ENCODE results near the gene IDE. TPM values are rescaled to one million over a fixed set of nuclear protein-coding genes. Genes with fewer than 3 reads are reported as not detected.
"Not testable (repeated sequence)": the region's sequence is repeated elsewhere in the genome, so short reads cannot be mapped to it uniquely, and the experiment has no call there.

The IDE gene
- polyA plus RNA-seq (ENCODE audit: insufficient read depth in 1 of 5, insufficient read length in 5 of 5, low replicate concordance in 1 of 5) = 10 to 100 TPM; 16.0 to 25.8 (median 21.6) TPM
- long read RNA-seq, donor 1, full-length matches to known transcripts = 4 of 4 reads
- long read RNA-seq, donor 1, partial matches to known transcripts = 0 of 4 reads
- long read RNA-seq, donor 1, other reads (novel, unspliced or antisense) = 0 of 4 reads
- long read RNA-seq, donor 2, full-length matches to known transcripts = 1 of 1 reads
- long read RNA-seq, donor 2, partial matches to known transcripts = 0 of 1 reads
- long read RNA-seq, donor 2, other reads (novel, unspliced or antisense) = 0 of 1 reads
- long read RNA-seq, donor 3, full-length matches to known transcripts = 1 of 1 reads
- long read RNA-seq, donor 3, partial matches to known transcripts = 0 of 1 reads
- long read RNA-seq, donor 3, other reads (novel, unspliced or antisense) = 0 of 1 reads
- long read RNA-seq, donor 4, full-length matches to known transcripts = 2 of 2 reads
- long read RNA-seq, donor 4, partial matches to known transcripts = 0 of 2 reads
- long read RNA-seq, donor 4, other reads (novel, unspliced or antisense) = 0 of 2 reads
- long read RNA-seq, donor 5, partial matches to known transcripts = 23 of 23 reads
- long read RNA-seq, donor 5, other reads (novel, unspliced or antisense) = 0 of 23 reads
- long read RNA-seq, donor 6, full-length matches to known transcripts = 5 of 5 reads
- long read RNA-seq, donor 6, partial matches to known transcripts = 0 of 5 reads
- long read RNA-seq, donor 6, other reads (novel, unspliced or antisense) = 0 of 5 reads
- long read RNA-seq, donor 7, full-length matches to known transcripts = 2 of 2 reads
- long read RNA-seq, donor 7, partial matches to known transcripts = 0 of 2 reads
- long read RNA-seq, donor 7, other reads (novel, unspliced or antisense) = 0 of 2 reads
- long read RNA-seq, donor 8, full-length matches to known transcripts = 1 of 1 reads
- long read RNA-seq, donor 8, partial matches to known transcripts = 0 of 1 reads
- long read RNA-seq, donor 8, other reads (novel, unspliced or antisense) = 0 of 1 reads

DNA sequence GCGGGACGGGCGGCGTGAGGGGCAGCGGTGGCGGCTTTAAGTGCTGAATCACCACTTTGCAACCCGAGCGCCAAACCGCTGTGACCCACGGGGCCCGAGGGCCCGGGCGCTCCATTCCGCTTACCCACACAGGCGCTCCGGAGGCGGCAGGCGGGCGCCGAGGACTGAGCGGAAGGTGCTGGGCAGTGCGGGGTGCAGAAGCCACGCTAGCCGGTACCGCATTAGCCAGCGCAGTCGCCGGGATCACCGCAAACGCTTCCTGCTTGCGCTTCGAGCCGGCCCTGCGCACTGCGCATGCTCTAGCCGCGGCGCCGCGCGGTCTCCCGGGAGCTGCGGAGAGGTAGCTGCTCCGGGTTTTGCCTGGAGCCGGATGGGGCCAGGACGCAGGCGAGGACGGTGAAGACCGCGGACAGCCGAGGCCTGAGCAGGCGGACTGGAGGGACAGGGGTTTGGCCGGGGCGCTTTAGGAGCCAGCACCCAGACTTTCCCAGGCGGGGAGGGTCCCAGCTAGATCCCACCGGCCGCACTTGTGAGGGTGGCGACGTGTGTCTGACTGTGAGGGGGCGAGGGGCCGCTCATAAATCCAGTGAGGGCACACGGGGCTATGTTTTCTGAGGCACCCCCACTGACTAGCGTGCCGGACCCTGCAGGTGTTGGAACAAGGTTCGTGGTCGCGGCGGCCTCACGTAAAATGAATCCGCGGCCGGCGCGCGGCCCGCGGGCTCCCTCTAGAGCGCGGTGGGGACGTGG, at the start of gene IDE:
Gene IDE (minus strand): TSS at position 296 of the 750 bp plus-strand sequence. CDS start 74 bp downstream, at position 222.
- peak; percentile 86 to 88 for DNase-seq

DNA sequence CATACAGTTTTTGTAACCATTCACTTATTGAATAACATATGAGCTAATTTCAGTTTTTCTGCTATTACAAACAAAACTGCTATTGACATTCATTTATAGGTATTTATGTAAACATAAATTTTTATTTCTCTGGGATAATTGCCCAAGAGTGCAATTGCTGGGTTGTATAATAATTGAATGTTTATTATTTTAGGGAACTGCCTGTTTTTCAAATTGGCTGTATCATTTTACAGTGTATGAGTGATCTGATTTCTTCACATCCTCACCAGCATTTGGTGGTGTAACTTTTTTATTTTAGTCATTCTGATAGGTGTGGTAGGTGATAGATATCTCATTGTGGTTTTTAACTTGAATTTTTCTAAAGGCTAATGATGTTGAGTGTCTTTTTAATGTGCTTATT, 45.5 kb upstream of the IDE start:
- DNase-seq = no peak

DNA sequence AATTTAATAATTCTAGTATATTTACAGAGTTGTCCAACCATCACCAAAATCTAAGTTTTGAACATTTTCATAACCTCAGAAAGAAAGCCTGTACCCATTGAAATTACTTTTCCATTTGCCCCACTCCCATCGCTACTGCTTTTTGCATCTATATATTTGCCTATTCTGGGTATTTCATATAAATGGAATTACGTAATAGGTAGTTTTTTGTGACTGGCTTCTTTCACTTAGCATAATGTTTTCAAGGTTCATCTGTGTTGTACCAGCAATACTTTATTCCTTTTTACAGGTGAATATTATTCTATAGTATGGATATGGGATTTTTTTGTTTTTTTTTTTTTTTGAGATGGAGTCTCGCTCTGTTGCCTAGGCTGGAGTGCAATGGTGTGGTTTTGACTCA, 41.6 kb upstream of the IDE start:
- DNase-seq = no peak

DNA sequence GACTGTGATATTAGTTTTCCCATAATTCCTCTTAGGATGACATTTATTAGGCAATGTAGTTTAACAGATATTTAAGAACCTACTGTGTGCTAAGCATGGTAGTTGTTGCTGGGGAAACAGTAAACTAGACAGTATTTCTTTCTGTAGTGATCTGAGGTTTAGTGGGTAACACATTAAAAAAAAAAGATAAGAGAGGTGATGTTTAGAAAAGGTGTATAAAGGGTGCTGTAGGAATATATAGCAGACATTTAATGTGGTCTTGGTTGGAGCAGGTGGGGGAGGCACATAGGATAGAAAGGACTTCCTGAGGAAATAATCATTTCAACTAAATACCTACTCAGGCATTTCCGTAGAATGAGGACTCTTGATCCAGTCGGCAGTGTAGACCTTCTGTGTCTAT, 30.9 kb upstream of the IDE start:
- no peak for DNase-seq

DNA sequence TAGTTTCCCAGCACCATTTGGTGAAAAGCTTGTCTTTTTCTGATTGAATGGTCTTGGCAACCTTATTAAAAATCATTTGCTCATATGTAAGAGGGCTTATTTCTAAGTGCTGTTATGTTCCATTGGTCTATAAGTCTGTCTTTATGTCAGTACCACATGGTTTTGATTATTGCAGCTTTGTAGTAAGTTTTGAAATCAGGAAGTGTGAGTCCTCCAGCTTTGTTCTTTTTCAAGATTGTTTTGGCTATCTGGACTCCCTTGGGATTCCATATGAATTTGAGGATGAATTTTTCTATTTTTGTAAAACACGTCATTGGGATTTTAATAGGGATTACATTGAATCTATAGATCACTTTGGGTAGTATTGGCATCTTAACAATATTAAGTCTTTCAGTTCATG, 24.4 kb upstream of the IDE start:
- no peak for DNase-seq

DNA sequence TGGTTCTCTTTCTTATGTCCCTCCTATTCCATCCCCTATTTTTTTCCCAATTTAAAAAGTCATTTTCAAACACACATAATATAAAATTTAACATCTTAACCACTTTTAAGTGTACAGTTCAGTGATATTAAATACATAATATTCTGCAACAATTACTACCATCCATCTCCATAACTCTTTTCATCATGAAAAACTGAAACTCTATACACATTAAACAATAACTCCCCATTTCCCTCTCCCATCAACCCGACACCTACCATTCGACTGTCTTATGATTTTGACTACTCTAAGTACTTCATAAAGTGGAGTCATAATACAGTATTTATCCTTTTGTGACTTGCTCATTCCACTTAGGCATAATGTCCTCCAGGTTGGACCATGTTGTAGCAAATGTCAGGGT, 21.6 kb upstream of the IDE start:
- no peak for DNase-seq

DNA sequence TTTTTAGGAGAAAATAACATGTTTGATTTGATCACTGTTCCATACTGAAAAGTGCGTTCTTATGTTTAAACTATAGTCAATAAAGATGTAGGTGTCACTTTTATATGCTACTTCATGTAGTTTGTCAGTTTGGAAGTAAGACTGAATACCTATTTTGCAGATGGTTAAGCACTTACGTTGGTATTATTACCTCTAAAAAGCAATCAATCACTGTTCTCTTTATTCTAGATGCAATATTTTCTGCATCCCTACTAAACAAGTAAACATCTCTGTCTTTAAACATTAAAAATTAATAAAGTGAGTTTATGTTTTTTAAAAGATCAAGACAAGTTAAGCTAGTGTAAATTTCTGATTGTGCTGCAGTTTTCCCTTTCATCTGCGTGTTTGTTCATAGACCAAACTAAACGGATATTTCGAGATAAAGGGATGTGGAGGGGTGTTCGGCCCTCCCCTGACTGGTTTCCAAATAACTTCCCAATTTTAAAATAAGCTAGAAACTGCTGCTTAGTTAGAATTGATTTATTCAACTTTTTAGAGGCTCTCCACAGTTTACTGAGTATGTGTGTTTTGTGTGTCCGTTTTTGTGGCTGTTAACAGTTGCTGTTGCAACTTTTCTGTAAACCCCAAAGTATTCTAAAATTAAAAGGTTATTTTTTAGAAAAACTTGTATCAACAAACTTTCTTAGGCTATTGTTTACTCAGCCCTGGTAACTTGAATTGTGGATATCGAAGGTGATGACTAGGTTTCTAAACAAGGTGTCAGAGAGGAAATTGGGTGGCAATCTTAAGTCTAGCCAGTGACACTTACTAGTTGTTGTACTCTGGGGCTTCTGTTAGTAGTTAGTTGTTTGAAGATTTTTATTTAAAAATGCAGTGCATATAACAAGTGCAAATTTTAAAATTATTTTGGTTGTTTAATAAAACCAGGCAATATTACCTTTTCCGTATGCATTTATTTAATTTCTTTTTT, 20.0 kb upstream of the IDE start:
- no peak for DNase-seq

DNA sequence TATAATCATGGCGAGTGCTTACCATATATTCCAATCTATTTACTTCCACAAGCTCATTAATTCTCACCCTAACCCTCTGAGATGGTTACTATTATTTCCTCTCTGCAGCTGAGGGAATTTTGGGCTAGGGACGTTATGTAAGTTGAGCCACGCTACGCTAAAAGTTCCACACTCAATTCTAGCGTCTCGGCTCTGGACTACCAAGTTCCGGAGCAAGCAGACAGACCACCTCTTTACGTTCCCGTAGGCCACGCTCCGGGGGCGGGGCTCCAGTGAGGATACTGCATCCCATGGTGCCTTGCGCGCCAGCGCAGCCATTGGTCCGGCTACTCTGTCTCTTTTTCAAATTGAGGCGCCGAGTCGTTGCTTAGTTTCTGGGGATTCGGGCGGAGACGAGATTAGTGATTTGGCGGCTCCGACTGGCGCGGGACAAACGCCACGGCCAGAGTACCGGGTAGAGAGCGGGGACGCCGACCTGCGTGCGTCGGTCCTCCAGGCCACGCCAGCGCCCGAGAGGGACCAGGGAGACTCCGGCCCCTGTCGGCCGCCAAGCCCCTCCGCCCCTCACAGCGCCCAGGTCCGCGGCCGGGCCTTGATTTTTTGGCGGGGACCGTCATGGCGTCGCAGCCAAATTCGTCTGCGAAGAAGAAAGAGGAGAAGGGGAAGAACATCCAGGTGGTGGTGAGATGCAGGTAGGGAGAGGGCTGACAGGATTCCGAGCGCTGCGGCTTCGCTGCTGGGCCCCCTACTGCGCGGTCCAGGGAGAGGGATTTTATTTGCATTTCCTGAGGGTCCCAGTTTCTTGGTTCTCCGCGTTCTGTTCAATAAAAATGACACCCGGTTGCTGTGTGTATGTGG, 19.1 kb upstream of the IDE start, which contains the start of gene KIF11:
Gene KIF11 (plus strand): TSS at position 370 of the 858 bp plus-strand sequence. CDS start 246 bp downstream, at position 616.
- peak; percentile 97 for DNase-seq

DNA sequence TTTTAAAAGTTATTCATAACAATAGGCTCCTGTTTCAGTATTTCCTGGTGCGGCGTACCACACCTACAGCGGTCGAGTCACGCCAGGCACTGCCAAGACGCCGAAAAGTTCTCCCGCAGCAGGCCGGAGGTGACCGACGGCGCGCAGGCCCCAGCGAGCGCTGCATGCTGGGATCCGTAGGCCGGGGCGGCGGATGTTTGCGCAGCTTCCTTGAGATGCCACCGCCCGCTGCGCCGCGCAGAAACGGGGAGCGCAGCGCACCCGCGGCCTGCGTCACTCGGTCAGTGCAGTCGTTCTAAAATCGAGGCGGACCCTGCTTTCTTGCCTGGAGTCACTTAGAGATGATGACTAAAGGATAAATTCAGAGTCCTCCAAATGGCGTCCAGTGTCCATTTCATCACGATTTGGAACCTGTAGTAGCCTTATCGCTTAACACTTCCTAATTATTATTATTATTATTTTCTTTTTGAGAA, 17.7 kb upstream of the IDE start:
- peak; percentile 91 to 92 for DNase-seq

DNA sequence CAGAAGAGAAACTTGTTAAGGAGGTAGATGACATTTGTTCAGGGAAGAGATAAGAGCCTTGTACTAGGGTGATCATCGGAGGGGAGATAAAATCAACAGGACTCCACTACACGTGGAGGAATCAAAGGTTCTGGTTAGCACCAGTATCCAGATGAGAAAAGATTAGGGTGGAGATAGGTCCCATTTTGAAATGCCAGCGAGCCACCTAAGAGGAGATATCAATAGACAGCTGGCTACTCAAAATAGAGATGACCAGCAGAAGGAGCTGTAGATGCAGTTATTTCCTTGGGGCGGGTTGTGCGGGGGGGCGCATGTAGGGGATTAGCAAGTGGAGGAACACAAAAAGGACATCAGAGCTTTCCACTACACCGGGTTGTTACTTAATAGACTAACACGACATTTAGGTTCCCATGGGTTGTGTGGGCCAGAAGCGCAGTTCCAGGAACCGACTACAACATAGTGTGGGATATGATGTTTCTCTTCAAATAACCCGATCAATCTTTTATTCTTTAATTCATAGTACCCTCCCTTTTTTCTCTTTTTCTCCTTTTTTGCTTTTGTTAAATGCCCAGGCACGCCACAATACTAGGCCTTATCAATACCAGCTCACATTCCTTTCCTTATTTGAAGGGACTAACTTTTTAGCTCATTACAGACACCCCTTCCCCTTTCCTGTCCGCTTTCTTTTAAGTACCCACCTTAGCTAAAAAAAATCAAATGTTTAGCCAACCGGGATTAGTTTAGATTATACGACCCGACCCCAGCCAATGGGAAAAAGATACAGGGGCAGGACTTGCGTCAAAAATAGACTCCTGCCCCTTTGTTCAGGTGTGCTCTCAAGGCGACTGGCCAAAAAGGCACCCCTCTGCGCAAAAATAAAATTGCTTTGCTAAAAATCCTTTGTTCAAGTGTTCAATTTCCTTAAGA, 17.0 kb upstream of the IDE start:
- no peak for DNase-seq

DNA sequence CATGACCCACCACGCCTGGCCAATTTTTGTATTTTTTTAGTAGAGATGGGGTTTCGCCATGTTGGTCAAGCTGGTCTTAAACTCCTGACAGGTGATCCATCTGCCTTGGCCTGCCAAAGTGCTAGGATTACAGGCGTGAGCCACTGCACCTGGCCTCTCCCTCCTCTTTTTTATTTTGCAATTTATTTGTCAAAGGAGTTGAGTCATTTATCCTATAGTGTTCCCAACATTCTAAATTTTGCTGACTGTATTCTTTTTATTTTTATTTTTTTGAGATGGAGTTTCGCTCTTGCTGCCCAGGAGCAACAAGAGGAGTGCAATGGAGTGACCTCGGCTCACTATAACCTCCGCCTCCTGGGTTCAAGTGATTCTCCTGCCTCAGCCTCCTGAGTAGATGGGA, 8.5 kb upstream of the IDE start:
- DNase-seq = not testable (repeated sequence)

DNA sequence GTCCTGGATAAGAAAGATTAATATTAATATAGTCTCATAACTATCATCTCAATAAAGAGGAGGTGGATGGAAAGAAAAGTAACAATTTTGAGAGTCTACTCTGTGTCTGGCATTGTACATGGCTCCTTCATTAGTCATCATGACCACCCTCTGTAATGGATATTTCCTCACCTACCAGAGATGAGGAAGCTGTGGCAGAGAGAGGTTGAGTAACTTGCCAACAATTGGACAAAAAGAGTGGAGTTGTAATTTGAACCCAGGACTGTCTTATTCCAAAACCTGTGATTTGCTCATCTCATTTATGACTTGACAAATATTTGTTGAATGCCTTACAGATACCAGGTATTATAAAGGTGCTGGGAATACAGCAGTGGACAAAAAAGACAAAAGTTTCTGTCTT, 2.1 kb upstream of the IDE start:
- DNase-seq = no peak

DNA sequence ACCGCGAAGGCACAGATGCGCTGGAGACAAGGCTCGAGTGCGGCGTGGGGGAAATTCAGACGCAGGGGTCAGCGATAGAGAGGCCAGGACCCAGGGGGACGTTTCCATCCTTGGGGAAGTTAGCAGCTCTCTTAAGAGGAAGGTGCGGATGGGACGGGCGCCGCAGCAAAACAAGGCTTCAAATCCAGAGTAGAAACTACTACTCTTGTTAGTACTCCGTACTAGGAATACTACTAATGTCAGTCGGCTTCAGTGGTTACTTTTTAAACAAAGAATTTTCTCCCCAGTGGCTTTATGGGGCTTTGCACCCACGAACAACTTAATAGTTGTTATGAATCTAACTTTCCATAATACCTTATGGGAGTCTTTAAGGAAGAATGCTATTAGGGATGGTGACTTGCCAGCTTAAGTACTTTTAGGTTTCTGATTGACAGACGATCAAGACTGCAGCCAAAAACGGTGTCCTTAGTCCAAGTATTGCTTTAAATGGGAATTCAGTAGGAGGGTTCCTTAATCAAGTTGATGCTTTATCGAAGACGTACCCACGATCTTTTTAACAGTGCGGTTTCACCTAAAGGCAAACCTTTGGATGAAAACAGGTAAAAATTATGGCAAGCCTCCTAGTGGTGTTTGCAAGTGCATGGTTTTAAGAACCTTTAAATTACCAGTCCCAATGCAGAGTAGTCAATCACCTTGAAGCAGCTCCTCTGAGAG, 812 bp upstream of the IDE start:
- peak in 1 of 2 donors; percentile 70 for DNase-seq

DNA sequence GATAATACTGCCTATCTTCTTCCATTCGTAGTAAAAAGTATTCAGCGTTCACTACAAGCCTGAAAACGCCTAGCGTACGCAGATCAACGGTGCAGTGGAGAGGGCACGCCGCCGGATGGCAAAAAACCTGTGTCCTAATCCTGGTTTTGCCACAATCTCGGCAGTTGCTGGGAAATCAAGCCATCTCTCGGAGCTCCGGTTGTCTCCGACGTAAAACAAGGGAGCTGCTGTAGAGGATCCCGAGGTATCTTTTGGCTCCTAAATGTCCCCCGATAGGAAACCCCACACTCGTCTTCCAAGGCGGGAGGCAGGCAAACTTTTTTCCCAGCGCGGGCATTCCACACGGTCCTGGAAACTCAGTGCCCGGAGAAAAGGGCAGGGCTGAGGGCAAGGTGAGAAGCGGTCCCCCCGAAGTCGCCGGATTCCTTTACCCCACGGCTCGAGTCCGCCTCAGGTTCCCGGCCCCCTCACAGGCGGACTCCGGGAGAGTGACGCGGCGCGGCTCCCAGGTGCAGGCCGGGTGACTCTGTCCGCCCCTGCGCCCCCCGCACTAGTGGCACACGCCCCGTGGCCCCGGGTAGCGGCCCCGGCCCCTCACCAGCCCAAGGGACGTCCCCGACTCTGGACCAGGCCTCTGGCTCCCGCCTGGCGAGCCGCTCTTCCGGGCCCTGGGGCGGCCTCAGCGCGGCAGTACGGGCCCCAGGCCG, 649 bp downstream of the IDE start:
- no peak for DNase-seq

DNA sequence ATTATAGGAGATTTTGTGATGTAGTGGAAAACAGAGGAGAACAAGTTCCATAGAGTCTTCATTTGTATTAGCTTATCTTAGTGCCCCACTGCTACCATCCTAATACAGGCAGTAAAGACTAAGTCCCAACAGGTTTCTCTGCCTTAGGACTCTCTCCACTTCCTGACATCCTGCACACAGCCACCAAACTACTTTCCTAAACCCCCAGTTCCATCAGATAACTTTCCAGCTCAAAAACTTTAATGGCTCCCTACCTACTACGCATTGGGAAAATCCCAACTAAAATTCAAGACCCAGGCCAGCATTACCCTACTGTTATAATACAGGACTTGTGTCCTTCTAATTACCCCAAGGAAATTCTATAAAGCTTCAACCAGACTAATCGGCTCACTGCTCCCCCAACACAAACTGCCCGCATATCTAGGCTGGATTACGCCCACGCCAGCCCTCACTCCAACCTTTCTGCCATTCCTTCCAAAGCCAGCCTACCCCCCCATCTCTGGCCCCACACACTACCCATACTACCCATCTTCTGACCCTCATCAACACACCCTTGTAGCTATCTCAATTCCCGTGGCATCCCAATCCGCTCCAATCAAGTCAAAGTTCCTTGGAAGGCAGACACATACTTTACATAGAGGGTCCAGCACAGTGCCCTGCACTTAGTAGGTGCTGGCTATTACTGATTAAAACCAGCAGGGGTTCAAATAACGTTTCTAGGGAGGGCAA, 1.4 kb downstream of the IDE start:
- DNase-seq = no peak

DNA sequence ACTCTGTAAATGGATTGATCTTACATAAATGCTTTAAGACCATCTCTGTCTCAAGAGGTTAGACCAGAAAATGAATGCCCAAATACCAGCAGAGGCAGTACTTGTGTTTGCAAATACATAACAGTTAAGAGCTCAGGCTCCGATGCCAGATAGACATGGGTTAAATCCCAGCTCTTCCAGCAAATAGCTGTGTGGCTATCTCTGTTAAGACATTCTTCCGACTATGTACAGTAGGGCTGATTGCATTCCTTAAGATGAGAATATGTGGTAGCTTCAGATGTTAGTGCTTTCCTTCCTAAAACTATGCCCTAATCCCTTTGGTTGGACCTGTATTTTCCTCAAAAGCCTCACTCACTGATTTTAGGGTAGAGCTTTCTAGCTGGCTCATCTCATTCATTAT, 2.2 kb downstream of the IDE start:
- DNase-seq = no peak

Data from right lung (tissue), 10 donors.